Naive thymus-derived CD4-positive, alpha-beta T cell (primary cell): ENCODE results near the gene LCP1. TPM values are rescaled to one million over a fixed set of nuclear protein-coding genes. Genes with fewer than 3 reads are reported as not detected.

Source experiments
- ATAC-seq: fragments of 150-1000 bp; cut with Tn5 transposase; 2 replicates; pipeline ENCODE4 v1.10.0; 2021; ENCODE audit warnings: mild to moderate bottlenecking, moderate library complexity
- CTCF ChIA-PET: fragments of 350-600 bp; sonication (Branson Sonifier 250); formaldehyde crosslinking; loops from one replicate; lab custom pipeline; 2021; ENCODE audit warnings: antibody characterized with exemption; lab: Charles Lee
- POLR2A ChIA-PET: fragments of 350-600 bp; sonication (Branson Sonifier 250); formaldehyde crosslinking; loops from one replicate; lab custom pipeline; 2021; ENCODE audit warnings: antibody characterized with exemption, inconsistent platforms; lab: Charles Lee
- DNase-seq, 9 donors: peaks; one replicate each; pipeline versions ENCODE4 v3.0.0 to v3.0.0-alpha.2; 2020 to 2022; ENCODE audit warnings: mixed read lengths in 1 of 9
- H3K27ac ChIP-seq: one replicate; pipeline ENCODE4 v1.7.0; 2013; ENCODE audit warnings: mild to moderate bottlenecking, low read depth, low read length, moderate library complexity
- H3K27me3 ChIP-seq, 2 donors: one replicate each; pipeline ENCODE4 v1.7.0; 2013; ENCODE audit warnings: low read length in 2 of 2, mild to moderate bottlenecking in 2 of 2, moderate library complexity in 2 of 2; ENCODE audit not compliant: control insufficient read depth in 2 of 2, insufficient read depth in 2 of 2
- H3K36me3 ChIP-seq, 3 experiments: 1 replicate in 2 of 3; 2 replicates in 1 of 3; pipeline ENCODE4 v1.7.0; 2013; ENCODE audit warnings: low read length in 3 of 3, mild to moderate bottlenecking in 3 of 3, moderate library complexity in 1 of 3; ENCODE audit not compliant: insufficient read depth in 3 of 3, control insufficient read depth in 2 of 3
- H3K4me1 ChIP-seq, 2 donors: one replicate each; pipeline ENCODE4 v1.7.0; 2013; ENCODE audit warnings: low read length in 2 of 2, mild to moderate bottlenecking in 2 of 2, moderate library complexity in 1 of 2; ENCODE audit not compliant: control insufficient read depth in 2 of 2, insufficient read depth in 2 of 2
- H3K4me3 ChIP-seq: 2 replicates; pipeline ENCODE4 v1.7.0; 2013; ENCODE audit warnings: mild to moderate bottlenecking, low read length
- H3K9me3 ChIP-seq, 3 experiments: 1 replicate in 2 of 3; 2 replicates in 1 of 3; pipeline ENCODE4 v1.7.0; 2013; ENCODE audit warnings: low read length in 3 of 3; ENCODE audit not compliant: control insufficient read depth in 2 of 3
- H3K27ac Mint-ChIP-seq, 9 donors: one replicate each; pipeline ENCODE4 v1.8.0; 2020 to 2022; ENCODE audit warnings: mixed read lengths in 9 of 9, mild to moderate bottlenecking in 8 of 9, moderate library complexity in 5 of 9, inconsistent platforms in 2 of 9
- H3K27me3 Mint-ChIP-seq, 5 donors: one replicate each; pipeline ENCODE4 v1.8.0; 2021 to 2022; ENCODE audit warnings: mixed read lengths in 5 of 5, mild to moderate bottlenecking in 1 of 5
- H3K36me3 Mint-ChIP-seq, 5 donors: one replicate each; pipeline ENCODE4 v1.8.0; 2020 to 2022; ENCODE audit warnings: mixed read lengths in 5 of 5, mild to moderate bottlenecking in 3 of 5, inconsistent platforms in 1 of 5
- H3K4me1 Mint-ChIP-seq, 7 donors: one replicate each; pipeline ENCODE4 v1.8.0; 2020 to 2022; ENCODE audit warnings: mixed read lengths in 7 of 7, mild to moderate bottlenecking in 3 of 7, inconsistent platforms in 1 of 7
- H3K4me3 Mint-ChIP-seq, 10 donors: one replicate each; pipeline ENCODE4 v1.8.0; 2020 to 2022; ENCODE audit warnings: mild to moderate bottlenecking in 10 of 10, mixed read lengths in 10 of 10, moderate library complexity in 6 of 10, inconsistent platforms in 2 of 10
- H3K9me3 Mint-ChIP-seq, 11 donors: one replicate each; pipeline ENCODE4 v1.8.0; 2020 to 2022; ENCODE audit warnings: mixed read lengths in 11 of 11, mild to moderate bottlenecking in 4 of 11, inconsistent platforms in 1 of 11, moderate library complexity in 1 of 11
- intact Hi-C, 2 donors: fragments of 100-400 bp; cut with micrococcal nuclease; formaldehyde crosslinking; loops; one replicate each; pipeline ENCODE4 v1.15.1; 2023
- polyA plus RNA-seq, 2 donors: library from polyadenylated mRNA; unstranded; fragments of 300-500 nt; fragmentation: Illumina TruSeq; gene quantifications; one replicate each; pipeline ENCODE4 v1.2.3, GENCODE V29; 2021
- total RNA-seq, 6 experiments: library from RNA in 5 of 6; stranded (reverse) in 5 of 6; gene quantifications; 1 replicate in 5 of 6; 2 replicates in 1 of 6; pipeline ENCODE4 v1.2.3 and lab custom pipeline; 2021 to 2026

LCP1 gene
- total and polyA plus RNA-seq, 7 experiments from 2014 or later, result 293 to 989 (median 685) TPM

GRCh38 chr13:46101002-46101401 is 81.0 kb downstream of the LCP1 start:
- Histone ChIP-seq H3K4me1 (no peaks in the 10 kb centered on the region), H3K4me3 (no peak overlapping the region), H3K27me3 (no peaks in the 10 kb centered on the region), H3K27ac (no peak overlapping the region), H3K9me3 (no peaks in the 10 kb centered on the region), H3K36me3 (no peaks in the 10 kb centered on the region)
- no peak for ATAC-seq
- no peak for DNase-seq
- CTCF ChIA-PET, result no interaction called here
- peaks cover 0 to 25% (median 8%) of the 10 kb centered on the region in 5 donors for H3K27me3 Mint-ChIP-seq
- H3K4me1 Mint-ChIP-seq, result peaks cover 0 to 3% (median 0%) of the 10 kb centered on the region in 7 donors
- POLR2A ChIA-PET, result no interaction called here
- no peak overlapping the region for H3K4me3 Mint-ChIP-seq
- intact Hi-C loops, result no loop called here
- no peak overlapping the region for H3K27ac Mint-ChIP-seq
- peaks cover 0 to 3% (median 0%) of the 10 kb centered on the region in 11 donors for H3K9me3 Mint-ChIP-seq
- H3K36me3 Mint-ChIP-seq, result peaks cover 0 to 3% (median 0%) of the 10 kb centered on the region in 5 donors

- Histone ChIP-seq H3K4me1 (no peaks in the 10 kb centered on the region), H3K9me3 (no peaks in the 10 kb centered on the region), H3K4me3 (no peak overlapping the region), H3K36me3 (no peaks in the 10 kb centered on the region), H3K27ac (no peak overlapping the region), H3K27me3 (no peaks in the 10 kb centered on the region)
- ATAC-seq (no peak), DNase-seq (no peak)
- peaks cover 3 to 22% (median 10%) of the 10 kb centered on the region in 5 donors for H3K27me3 Mint-ChIP-seq
- H3K4me1 Mint-ChIP-seq, result peaks cover 0 to 3% (median 0%) of the 10 kb centered on the region in 7 donors
- POLR2A ChIA-PET, result interaction anchor here (0.6 kb wide), 1 partner anchor 12 kb away, joined by 3 read pairs; no protein-coding TSS in a partner anchor
- H3K36me3 Mint-ChIP-seq, result peaks cover 0 to 3% (median 0%) of the 10 kb centered on the region in 5 donors
- no peak overlapping the region for H3K4me3 Mint-ChIP-seq
- CTCF ChIA-PET, result interaction anchor here (0.6 kb wide), 1 partner anchor 940 kb away, joined by 4 read pairs; no protein-coding TSS in a partner anchor
- H3K9me3 Mint-ChIP-seq, result peaks cover 0 to 3% (median 0%) of the 10 kb centered on the region in 11 donors
- intact Hi-C loops, result no loop called here
- no peak overlapping the region for H3K27ac Mint-ChIP-seq
Measured at GRCh38 chr13:46100191-46100815, 81.7 kb downstream of the LCP1 start.

GRCh38 chr13:46097663-46098062 is 84.3 kb downstream of the LCP1 start:
- POLR2A ChIA-PET, result no interaction called here
- no peak for ATAC-seq
- H3K27ac ChIP-seq, result no peak overlapping the region
- CTCF ChIA-PET, result no interaction called here
- peaks cover 9 to 25% (median 16%) of the 10 kb centered on the region in 5 donors for H3K27me3 Mint-ChIP-seq
- H3K4me3 Mint-ChIP-seq, result no peak overlapping the region
- H3K27me3 ChIP-seq, result no peaks in the 10 kb centered on the region
- peaks cover 0 to 3% (median 0%) of the 10 kb centered on the region in 11 donors for H3K9me3 Mint-ChIP-seq
- intact Hi-C loops, result no loop called here
- DNase-seq, result no peak
- H3K4me3 ChIP-seq, result no peak overlapping the region
- H3K27ac Mint-ChIP-seq, result no peak overlapping the region
- no peaks in the 10 kb centered on the region for H3K4me1 ChIP-seq
- H3K36me3 Mint-ChIP-seq, result peaks cover 0 to 3% (median 0%) of the 10 kb centered on the region in 5 donors
- no peaks in the 10 kb centered on the region for H3K36me3 ChIP-seq
- no peaks in the 10 kb centered on the region for H3K9me3 ChIP-seq
- peaks cover 0 to 3% (median 0%) of the 10 kb centered on the region in 7 donors for H3K4me1 Mint-ChIP-seq

GRCh38 chr13:46097015-46097414 is 85.0 kb downstream of the LCP1 start:
- ATAC-seq (no peak), DNase-seq (no peak)
- Histone ChIP-seq H3K9me3 (no peaks in the 10 kb centered on the region), H3K4me1 (no peaks in the 10 kb centered on the region), H3K4me3 (no peak overlapping the region), H3K27ac (no peak overlapping the region), H3K27me3 (no peaks in the 10 kb centered on the region), H3K36me3 (no peaks in the 10 kb centered on the region)
- POLR2A ChIA-PET, result no interaction called here
- intact Hi-C loops, result no loop called here
- Mint-ChIP-seq H3K27ac (no peak overlapping the region), H3K4me3 (no peak overlapping the region), H3K27me3 (peaks cover 15 to 30% (median 21%) of the 10 kb centered on the region in 5 donors), H3K4me1 (peaks cover 0 to 1% (median 0%) of the 10 kb centered on the region in 7 donors), H3K9me3 (peaks cover 0 to 6% (median 0%) of the 10 kb centered on the region in 11 donors), H3K36me3 (peaks cover 0 to 3% (median 0%) of the 10 kb centered on the region in 5 donors)
- CTCF ChIA-PET, result no interaction called here

GRCh38 chr13:46094478-46094877 is 87.5 kb downstream of the LCP1 start:
- no peaks in the 10 kb centered on the region for H3K27me3 ChIP-seq
- Mint-ChIP-seq H3K4me3 (no peak overlapping the region), H3K9me3 (peaks cover 0 to 6% (median 0%) of the 10 kb centered on the region in 11 donors), H3K36me3 (peaks cover 0 to 3% (median 0%) of the 10 kb centered on the region in 5 donors), H3K27ac (no peak overlapping the region), H3K4me1 (no peaks in the 10 kb centered on the region), H3K27me3 (peaks cover 17 to 32% (median 22%) of the 10 kb centered on the region in 5 donors)
- ChIA-PET POLR2A (no interaction called here), CTCF (no interaction called here)
- ATAC-seq (no peak), DNase-seq (no peak)
- no peak overlapping the region for H3K27ac ChIP-seq
- H3K4me3 ChIP-seq, result no peak overlapping the region
- no peaks in the 10 kb centered on the region for H3K9me3 ChIP-seq
- intact Hi-C loops, result no loop called here
- no peaks in the 10 kb centered on the region for H3K4me1 ChIP-seq
- H3K36me3 ChIP-seq, result no peaks in the 10 kb centered on the region

- no peak for ATAC-seq
- Mint-ChIP-seq H3K36me3 (no peaks in the 10 kb centered on the region), H3K4me3 (no peak overlapping the region), H3K9me3 (peaks cover 0 to 3% (median 0%) of the 10 kb centered on the region in 11 donors), H3K27ac (no peak overlapping the region), H3K27me3 (peaks cover 9 to 24% (median 13%) of the 10 kb centered on the region in 5 donors), H3K4me1 (peaks cover 0 to 4% (median 0%) of the 10 kb centered on the region in 7 donors)
- no peaks in the 10 kb centered on the region for H3K36me3 ChIP-seq
- H3K27me3 ChIP-seq, result no peaks in the 10 kb centered on the region
- no peak overlapping the region for H3K4me3 ChIP-seq
- DNase-seq, result no peak
- no peak overlapping the region for H3K27ac ChIP-seq
- H3K4me1 ChIP-seq, result no peaks in the 10 kb centered on the region
- intact Hi-C loops, result no loop called here
- POLR2A ChIA-PET, result no interaction called here
- CTCF ChIA-PET, result no interaction called here
- no peaks in the 10 kb centered on the region for H3K9me3 ChIP-seq
Measured at GRCh38 chr13:46088821-46089562, 93.0 kb downstream of the LCP1 start.
